MV-4-11 (cell line): Measurements from ENCODE around the gene IPO7.

ENCODE experiments used
- DNase-seq: peaks from one replicate; lab custom pipeline; 2025; lab: John Stamatoyannopoulos, UW

Gene IPO7

GRCh38 chr11:9490376-9490775 is 105.9 kb downstream of the IPO7 start:
- no peak for DNase-seq

- DNase-seq = peak; percentile 39
These were observed 109.0 kb downstream of the IPO7 start for GRCh38 chr11:9493492-9493891.

- no peak for DNase-seq
These were observed 109.9 kb downstream of the IPO7 start for GRCh38 chr11:9494316-9494715.

- no peak for DNase-seq
These were observed 111.5 kb downstream of the IPO7 start for GRCh38 chr11:9495803-9496514.
